ENCODE results near the gene RETREG2.

RETREG2 gene

GRCh38 chr2:219158586-219158985, 19.5 kb upstream of the RETREG2 start:
- Histone ChIP-seq H3K27me3 (ENCODE audit: insufficient read depth, low read length) (peaks cover 13% of the 10 kb centered on the region), H3K9ac (ENCODE audit: low read depth, low read length) (no peak overlapping the region), H3K4me3 (ENCODE audit: low read length) (no peak overlapping the region)

GRCh38 chr2:219159771-219160185, 18.3 kb upstream of the RETREG2 start:
- H3K36me3 ChIP-seq (ENCODE audit: insufficient read depth, low read depth, low read length) = peaks cover 20% of the 10 kb centered on the region
- peaks cover 2% of the 10 kb centered on the region; the same call in 1 of the 2 replicates for H3K4me1 ChIP-seq (ENCODE audit: insufficient read depth, low read length)
- H3K9me3 ChIP-seq (ENCODE audit: insufficient read depth, low read depth, low read length) = no peaks in the 10 kb centered on the region
- peaks cover 13% of the 10 kb centered on the region for H3K27me3 ChIP-seq (ENCODE audit: insufficient read depth, low read length)
- H3K4me3 ChIP-seq (ENCODE audit: low read length) = peak overlapping the region; percentile 68
- H3K27ac ChIP-seq (ENCODE audit: low read length) = no peak overlapping the region
- peak overlapping the region; percentile 81; the same call in 1 of the 2 replicates for H3K9ac ChIP-seq (ENCODE audit: low read depth, low read length)

More at GRCh38 chr2:219158586-219158985, 19.5 kb upstream of the RETREG2 start:
- Histone ChIP-seq H3K9me3 (ENCODE audit: insufficient read depth, low read depth, low read length) (no peaks in the 10 kb centered on the region), H3K27ac (ENCODE audit: low read length) (no peak overlapping the region), H3K36me3 (ENCODE audit: insufficient read depth, low read depth, low read length) (peaks cover 28% of the 10 kb centered on the region), H3K4me1 (ENCODE audit: insufficient read depth, low read length) (peaks cover 2% of the 10 kb centered on the region; the same call in 1 of the 2 replicates)

DNA sequence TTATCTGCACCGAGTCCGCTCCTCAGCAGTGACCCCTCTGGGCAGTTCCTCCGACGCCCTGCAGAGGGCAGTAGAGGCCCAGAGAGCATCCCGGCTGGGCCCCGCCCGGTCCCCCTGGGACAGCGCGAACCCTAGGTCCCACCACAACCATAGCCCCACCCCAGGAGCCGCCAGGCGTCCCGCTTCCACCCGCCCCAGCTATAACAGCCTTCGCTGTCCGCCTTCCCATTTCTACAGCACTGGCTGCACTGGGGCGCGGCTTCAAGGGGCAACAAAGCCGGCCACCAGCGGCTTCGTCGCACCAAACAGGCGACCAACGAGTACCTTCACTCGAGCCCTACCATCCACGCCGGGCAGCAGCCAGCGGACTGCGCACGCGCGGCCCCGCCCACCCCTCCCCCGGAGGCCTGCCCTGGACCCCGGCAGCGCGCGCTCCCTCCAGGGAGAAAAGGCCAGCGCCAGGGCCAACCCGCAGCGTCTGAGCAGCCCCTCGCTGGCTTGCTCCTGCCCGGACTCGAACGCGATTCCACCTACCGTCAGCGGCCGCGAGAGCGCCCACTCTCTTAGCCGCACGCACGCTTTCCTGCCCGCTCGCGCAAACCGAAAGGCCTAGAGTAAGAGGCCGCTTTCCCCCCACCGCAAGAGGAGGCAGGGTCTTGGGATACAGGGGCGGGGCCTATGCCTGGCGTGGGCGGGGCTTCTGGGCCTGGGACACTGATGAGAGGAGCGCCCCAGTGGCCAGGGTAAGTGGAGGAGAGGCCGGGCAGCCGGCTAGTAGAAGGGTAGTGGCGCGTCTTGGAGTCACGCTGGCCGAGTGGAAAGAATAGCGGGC, 17.7 kb upstream of the RETREG2 start, which contains the start of gene NHEJ1:
NHEJ1 (minus strand) TSS at position 630 of the 832 bp plus-strand sequence. CDS start 2,453 bp downstream, outside the sequence.
- H3K4me1 ChIP-seq (ENCODE audit: insufficient read depth, low read length) = peaks cover 2% of the 10 kb centered on the region; the same call in 1 of the 2 replicates
- peaks cover 20% of the 10 kb centered on the region for H3K36me3 ChIP-seq (ENCODE audit: insufficient read depth, low read depth, low read length)
- H3K4me3 ChIP-seq (ENCODE audit: low read length) = peak within 1 kb of the TSS; percentile 68
- no peaks in the 10 kb centered on the region for H3K9me3 ChIP-seq (ENCODE audit: insufficient read depth, low read depth, low read length)
- H3K27me3 ChIP-seq (ENCODE audit: insufficient read depth, low read length) = peaks cover 13% of the 10 kb centered on the region
- H3K9ac ChIP-seq (ENCODE audit: low read depth, low read length) = peak within 1 kb of the TSS; percentile 81; the same call in 1 of the 2 replicates
- no peak within 1 kb of the TSS for H3K27ac ChIP-seq (ENCODE audit: low read length)

DNA sequence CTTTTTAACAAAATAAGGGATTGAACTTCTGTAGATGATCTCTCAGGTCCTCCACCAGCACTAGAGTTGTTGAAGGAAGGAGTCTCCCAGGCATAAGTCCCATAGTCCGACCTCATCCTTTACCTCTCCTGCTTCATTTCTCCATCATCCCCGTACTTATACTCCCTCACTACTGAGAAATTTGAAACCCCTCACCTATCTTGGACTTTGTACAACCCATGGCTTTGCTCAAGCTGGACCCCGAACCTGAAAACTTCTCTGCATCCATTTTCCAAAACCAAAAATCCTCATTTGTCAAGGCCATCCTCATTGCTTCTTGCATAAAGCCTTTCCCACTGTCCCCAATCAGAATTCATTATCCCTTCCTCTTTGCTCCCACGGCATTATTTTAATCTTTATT, 17.0 kb upstream of the RETREG2 start:
- Histone ChIP-seq H3K9ac (ENCODE audit: low read depth, low read length) (peak overlapping the region; percentile 81; the same call in 1 of the 2 replicates), H3K9me3 (ENCODE audit: insufficient read depth, low read depth, low read length) (no peaks in the 10 kb centered on the region), H3K4me1 (ENCODE audit: insufficient read depth, low read length) (peaks cover 2% of the 10 kb centered on the region; the same call in 1 of the 2 replicates), H3K27ac (ENCODE audit: low read length) (no peak overlapping the region), H3K27me3 (ENCODE audit: insufficient read depth, low read length) (peaks cover 13% of the 10 kb centered on the region), H3K36me3 (ENCODE audit: insufficient read depth, low read depth, low read length) (peaks cover 20% of the 10 kb centered on the region), H3K4me3 (ENCODE audit: low read length) (peak overlapping the region; percentile 68)

GRCh38 chr2:219163156-219163555, 14.9 kb upstream of the RETREG2 start:
- no peak overlapping the region for H3K4me3 ChIP-seq (ENCODE audit: low read length)
- no peaks in the 10 kb centered on the region for H3K9me3 ChIP-seq (ENCODE audit: insufficient read depth, low read depth, low read length)
- H3K4me1 ChIP-seq (ENCODE audit: insufficient read depth, low read length) = peaks cover 2% of the 10 kb centered on the region; the same call in 1 of the 2 replicates
- peaks cover under 1% of the 10 kb centered on the region; the same call in 1 of the 2 replicates for H3K36me3 ChIP-seq (ENCODE audit: insufficient read depth, low read depth, low read length)
- no peak overlapping the region for H3K27ac ChIP-seq (ENCODE audit: low read length)
- no peak overlapping the region for H3K9ac ChIP-seq (ENCODE audit: low read depth, low read length)
- peaks cover 13% of the 10 kb centered on the region for H3K27me3 ChIP-seq (ENCODE audit: insufficient read depth, low read length)

- H3K27me3 ChIP-seq (ENCODE audit: insufficient read depth, low read length) = peaks cover 13% of the 10 kb centered on the region
- no peak overlapping the region for H3K9ac ChIP-seq (ENCODE audit: low read depth, low read length)
- H3K9me3 ChIP-seq (ENCODE audit: insufficient read depth, low read depth, low read length) = no peaks in the 10 kb centered on the region
- no peak overlapping the region for H3K4me3 ChIP-seq (ENCODE audit: low read length)
- H3K4me1 ChIP-seq (ENCODE audit: insufficient read depth, low read length) = peaks cover 2% of the 10 kb centered on the region; the same call in 1 of the 2 replicates
- no peaks in the 10 kb centered on the region for H3K36me3 ChIP-seq (ENCODE audit: insufficient read depth, low read depth, low read length)
- H3K27ac ChIP-seq (ENCODE audit: low read length) = no peak overlapping the region
Observed at GRCh38 chr2:219165058-219165911, 12.8 kb upstream of the RETREG2 start.

DNA sequence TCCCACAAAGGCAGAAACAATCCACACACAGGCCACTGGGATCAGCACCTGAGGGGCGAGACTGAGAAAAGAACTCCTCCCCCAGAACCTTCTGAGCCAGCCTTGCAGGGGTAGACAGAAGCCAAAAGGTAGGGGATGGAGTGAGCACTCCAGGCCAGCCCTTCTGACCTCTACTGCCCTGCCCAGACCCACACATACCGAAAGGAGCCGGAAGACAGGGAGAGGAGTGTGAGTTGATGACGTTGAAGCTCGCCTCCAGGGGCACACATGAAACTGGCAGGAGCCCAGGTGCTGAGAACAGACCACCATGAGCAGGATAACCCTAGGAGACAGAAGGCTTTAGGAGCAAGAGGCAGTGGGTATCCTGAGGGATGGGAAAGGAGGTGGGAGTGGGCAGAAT, 10.1 kb upstream of the RETREG2 start:
- H3K36me3 ChIP-seq (ENCODE audit: insufficient read depth, low read depth, low read length) = no peaks in the 10 kb centered on the region
- H3K27ac ChIP-seq (ENCODE audit: low read length) = no peak overlapping the region
- no peaks in the 10 kb centered on the region for H3K9me3 ChIP-seq (ENCODE audit: insufficient read depth, low read depth, low read length)
- H3K4me1 ChIP-seq (ENCODE audit: insufficient read depth, low read length) = no peaks in the 10 kb centered on the region
- peaks cover under 1% of the 10 kb centered on the region; the same call in 1 of the 2 replicates for H3K27me3 ChIP-seq (ENCODE audit: insufficient read depth, low read length)
- H3K9ac ChIP-seq (ENCODE audit: low read depth, low read length) = no peak overlapping the region
- no peak overlapping the region for H3K4me3 ChIP-seq (ENCODE audit: low read length)

GRCh38 chr2:219168526-219168925, 9.5 kb upstream of the RETREG2 start:
- H3K36me3 ChIP-seq (ENCODE audit: insufficient read depth, low read depth, low read length) = no peaks in the 10 kb centered on the region
- H3K27ac ChIP-seq (ENCODE audit: low read length) = no peak overlapping the region
- H3K9me3 ChIP-seq (ENCODE audit: insufficient read depth, low read depth, low read length) = no peaks in the 10 kb centered on the region
- no peak overlapping the region for H3K4me3 ChIP-seq (ENCODE audit: low read length)
- no peaks in the 10 kb centered on the region for H3K4me1 ChIP-seq (ENCODE audit: insufficient read depth, low read length)
- no peaks in the 10 kb centered on the region for H3K27me3 ChIP-seq (ENCODE audit: insufficient read depth, low read length)
- no peak overlapping the region for H3K9ac ChIP-seq (ENCODE audit: low read depth, low read length)

- Histone ChIP-seq H3K4me3 (ENCODE audit: low read length) (no peak overlapping the region), H3K4me1 (ENCODE audit: insufficient read depth, low read length) (no peaks in the 10 kb centered on the region), H3K36me3 (ENCODE audit: insufficient read depth, low read depth, low read length) (peaks cover 2% of the 10 kb centered on the region; the same call in 1 of the 2 replicates), H3K9ac (ENCODE audit: low read depth, low read length) (no peak overlapping the region), H3K9me3 (ENCODE audit: insufficient read depth, low read depth, low read length) (no peaks in the 10 kb centered on the region), H3K27ac (ENCODE audit: low read length) (no peak overlapping the region), H3K27me3 (ENCODE audit: insufficient read depth, low read length) (no peaks in the 10 kb centered on the region)
Observed at GRCh38 chr2:219168932-219169331, 9.1 kb upstream of the RETREG2 start.

GRCh38 chr2:219169930-219170654, 8.0 kb upstream of the RETREG2 start, which contains the start of gene SLC23A3:
Gene SLC23A3, minus strand, starts transcription at chr2:219170029. Its CDS starts 45 bp downstream, at chr2:219169984.
- Histone ChIP-seq H3K4me3 (ENCODE audit: low read length) (no peak within 1 kb of the TSS), H3K27ac (ENCODE audit: low read length) (no peak within 1 kb of the TSS), H3K36me3 (ENCODE audit: insufficient read depth, low read depth, low read length) (peaks cover 13% of the 10 kb centered on the region), H3K4me1 (ENCODE audit: insufficient read depth, low read length) (no peaks in the 10 kb centered on the region), H3K9me3 (ENCODE audit: insufficient read depth, low read depth, low read length) (no peaks in the 10 kb centered on the region), H3K27me3 (ENCODE audit: insufficient read depth, low read length) (no peaks in the 10 kb centered on the region), H3K9ac (ENCODE audit: low read depth, low read length) (no peak within 1 kb of the TSS)

GRCh38 chr2:219171231-219171651, 6.8 kb upstream of the RETREG2 start:
- no peaks in the 10 kb centered on the region for H3K9me3 ChIP-seq (ENCODE audit: insufficient read depth, low read depth, low read length)
- H3K4me3 ChIP-seq (ENCODE audit: low read length) = no peak overlapping the region
- H3K4me1 ChIP-seq (ENCODE audit: insufficient read depth, low read length) = no peaks in the 10 kb centered on the region
- H3K36me3 ChIP-seq (ENCODE audit: insufficient read depth, low read depth, low read length) = peaks cover 13% of the 10 kb centered on the region
- H3K27ac ChIP-seq (ENCODE audit: low read length) = no peak overlapping the region
- H3K9ac ChIP-seq (ENCODE audit: low read depth, low read length) = no peak overlapping the region
- H3K27me3 ChIP-seq (ENCODE audit: insufficient read depth, low read length) = no peaks in the 10 kb centered on the region
